Stimulated activated CD4-positive, alpha-beta T cell treated with anti-CD3 and anti-CD28 coated beads, Interleukin-4, amount 100 ng/mL, for 1 hour (primary cell): ENCODE measurements around the gene VWA1.
A peak's percentile ranks its signal among the peaks of the same experiment; 100 is the strongest.
"Not testable (repeated sequence)": the region's sequence is repeated elsewhere in the genome, so short reads cannot be mapped to it uniquely, and the experiment has no call there.

ENCODE experiments used
- DNase-seq: peaks from one replicate; pipeline ENCODE4 v3.0.0-alpha.2; 2020

Gene VWA1

DNA sequence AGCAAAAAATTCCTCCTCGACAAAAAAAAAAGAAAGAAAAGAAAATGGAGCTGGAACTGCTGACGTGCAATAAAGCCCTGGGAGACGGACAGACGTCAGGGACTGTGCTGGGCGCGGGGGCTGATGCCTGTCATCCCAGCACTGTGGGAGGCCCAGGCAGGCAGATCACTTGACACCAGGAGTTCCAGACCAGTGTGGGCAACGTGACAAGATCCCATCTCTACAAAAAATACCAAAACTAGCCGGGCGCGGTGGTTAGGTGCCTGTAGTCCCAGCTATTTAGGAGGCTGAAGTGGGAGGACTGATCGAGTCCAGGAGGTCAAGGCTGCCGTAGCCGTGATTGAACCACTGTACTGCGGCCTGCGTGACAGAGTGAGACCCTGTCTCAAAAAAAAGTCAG is 10.8 kb upstream of the VWA1 start:
- no peak for DNase-seq

DNA sequence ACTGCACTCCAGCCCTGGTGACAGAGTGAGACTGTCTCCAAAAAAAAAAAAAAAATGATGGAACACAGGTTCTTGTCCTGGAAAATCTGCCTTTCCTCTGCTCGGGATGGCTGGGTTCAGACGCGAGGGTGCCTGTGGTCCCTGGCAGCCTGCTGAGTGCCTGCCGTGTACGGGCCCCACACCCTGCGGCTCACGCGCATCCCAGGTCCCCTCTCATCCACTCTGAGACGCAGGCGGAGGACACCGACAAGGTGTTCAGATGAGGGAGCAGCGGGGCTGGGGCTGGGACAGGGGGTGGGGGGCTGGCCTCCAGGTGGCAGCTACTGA is 10.1 kb upstream of the VWA1 start:
- no peak for DNase-seq

DNA sequence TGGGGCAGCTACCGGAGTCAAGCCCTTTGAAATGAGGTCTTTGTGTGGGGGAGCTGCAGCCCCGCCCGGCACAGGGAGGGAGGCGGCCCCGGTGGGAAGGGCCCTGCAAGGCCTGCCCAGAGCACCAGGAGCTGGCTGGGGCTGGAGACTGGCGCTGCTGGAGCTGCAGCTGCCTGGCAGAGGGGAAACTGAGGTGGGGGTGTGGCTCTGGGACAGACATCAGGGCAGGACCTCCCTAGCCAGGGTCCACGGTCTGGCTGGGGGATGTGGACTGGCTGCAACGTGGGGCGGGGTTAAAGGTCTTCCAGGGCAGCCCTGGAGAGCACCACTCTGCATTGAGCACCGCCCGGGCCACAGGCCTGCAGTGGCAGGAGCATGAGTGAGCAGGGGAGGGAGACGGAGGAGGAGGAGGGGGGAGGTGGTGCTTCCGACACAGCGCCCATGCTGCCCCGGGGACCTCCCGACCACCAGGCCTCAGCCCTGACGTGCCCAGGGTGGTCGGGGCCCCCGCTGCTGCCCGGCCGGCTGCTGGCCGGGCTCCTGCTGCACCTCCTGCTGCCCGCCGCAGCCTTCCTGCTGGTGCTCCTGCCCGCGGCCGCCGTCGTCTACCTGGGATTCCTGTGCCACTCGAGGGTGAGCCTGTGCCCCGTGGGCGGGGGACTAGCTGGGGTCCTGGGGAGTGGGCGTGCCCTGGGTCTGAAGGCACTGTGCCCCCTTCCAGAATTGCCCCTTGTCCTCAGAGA is 9.6 kb upstream of the VWA1 start:
- no peak for DNase-seq

DNA sequence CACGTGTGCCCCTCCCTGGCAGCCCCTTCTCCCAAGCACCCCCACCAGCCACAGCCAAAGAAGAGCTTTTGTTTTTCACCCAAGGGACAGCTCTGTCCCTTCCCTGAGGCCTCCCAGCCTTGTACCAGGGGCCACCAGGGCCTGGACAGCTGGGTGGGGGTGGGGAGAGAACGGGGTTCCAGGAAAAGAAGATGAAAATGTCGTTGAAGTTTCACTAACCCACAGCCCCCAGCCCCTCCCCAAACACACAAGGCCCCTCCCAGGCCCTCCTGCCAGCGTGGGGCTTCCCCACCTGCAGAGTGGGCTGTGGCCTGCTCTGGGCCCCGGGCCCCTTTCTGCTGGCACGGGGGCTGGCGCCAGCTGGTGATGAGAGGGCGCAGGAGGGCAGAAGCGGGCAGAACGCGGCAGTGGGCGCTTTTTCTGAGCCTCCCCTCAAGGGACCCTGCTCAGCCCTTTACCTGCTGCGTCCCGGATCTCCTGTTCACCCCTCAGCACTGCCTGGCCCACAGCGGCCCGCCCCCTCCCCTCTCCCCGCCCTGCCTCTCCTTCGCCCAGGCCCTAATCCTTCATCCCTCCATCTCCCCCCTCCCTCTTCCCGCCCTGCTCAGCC is 8.9 kb upstream of the VWA1 start:
- DNase-seq, result no peak

DNA sequence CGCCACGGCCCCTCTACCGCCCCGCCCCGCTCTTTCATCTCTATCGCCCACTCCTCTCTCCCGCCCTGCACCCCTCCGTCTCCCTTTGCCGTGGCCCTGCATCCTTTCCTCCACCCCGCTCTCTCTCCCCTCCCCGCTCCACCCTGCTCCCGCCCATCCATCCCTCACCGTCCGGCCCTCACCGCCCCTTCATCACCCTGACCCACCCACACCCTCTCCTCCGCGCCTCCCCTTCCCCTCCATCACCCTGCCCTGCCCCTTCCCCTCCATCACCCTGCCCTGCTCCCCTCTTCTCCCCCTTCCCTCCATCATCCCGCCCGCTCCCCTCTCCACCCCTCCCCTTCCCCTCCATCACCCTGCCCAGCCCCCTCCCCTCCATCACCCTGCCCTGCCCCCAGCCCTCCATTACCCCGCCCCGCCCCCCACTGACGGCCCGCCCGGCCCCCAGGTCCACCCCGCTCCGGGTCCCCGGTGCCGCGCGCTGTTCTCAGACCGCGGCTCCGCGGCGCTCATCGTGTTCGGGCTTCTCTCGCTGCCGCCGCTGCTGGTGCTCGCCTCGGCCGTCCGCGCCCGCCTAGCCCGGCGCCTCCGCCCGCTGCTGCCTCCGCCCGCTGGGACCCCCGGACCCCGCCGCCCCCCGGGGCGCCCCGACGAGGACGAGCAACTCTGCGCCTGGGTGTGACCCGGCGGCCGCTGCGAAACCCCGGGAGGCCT is 8.2 kb upstream of the VWA1 start:
- no peak for DNase-seq

DNA sequence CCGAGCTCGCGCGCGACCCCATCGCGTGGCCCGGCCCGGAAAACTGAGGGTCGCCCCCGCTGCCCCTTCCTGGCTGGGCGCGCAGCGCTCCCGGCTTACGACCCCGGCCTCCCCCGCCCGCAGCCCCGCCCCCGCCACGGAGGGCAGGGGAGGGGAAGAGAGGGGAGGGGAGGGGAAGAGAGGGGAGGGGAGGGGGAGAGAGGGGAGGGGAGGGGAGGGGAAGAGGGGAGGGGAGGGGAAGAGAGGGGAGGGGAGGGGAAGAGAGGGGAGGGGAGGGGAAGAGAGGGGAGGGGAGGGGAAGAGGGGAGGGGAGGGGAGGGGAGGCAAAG is 7.7 kb upstream of the VWA1 start:
- no peak for DNase-seq

DNA sequence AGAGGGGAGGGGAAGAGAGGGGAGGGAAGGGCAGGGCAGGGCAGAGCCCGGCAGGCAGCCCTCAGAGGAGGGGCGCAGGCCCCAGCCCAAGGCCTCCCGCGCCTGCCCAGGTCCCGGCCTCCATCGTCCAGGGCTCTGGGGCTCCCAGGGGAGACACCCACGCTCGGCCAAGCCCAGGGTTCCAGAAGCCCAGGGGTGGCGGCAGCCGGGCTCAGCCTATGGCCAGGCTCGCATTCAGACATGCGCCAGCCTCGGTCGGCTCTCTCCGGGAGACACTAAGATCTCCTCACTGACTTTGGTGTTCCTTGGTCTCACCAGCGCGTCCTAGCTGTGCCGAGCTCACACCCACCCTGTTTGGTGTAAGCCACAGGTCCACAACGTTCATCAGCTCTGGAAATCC is 7.3 kb upstream of the VWA1 start:
- DNase-seq, result no peak

DNA sequence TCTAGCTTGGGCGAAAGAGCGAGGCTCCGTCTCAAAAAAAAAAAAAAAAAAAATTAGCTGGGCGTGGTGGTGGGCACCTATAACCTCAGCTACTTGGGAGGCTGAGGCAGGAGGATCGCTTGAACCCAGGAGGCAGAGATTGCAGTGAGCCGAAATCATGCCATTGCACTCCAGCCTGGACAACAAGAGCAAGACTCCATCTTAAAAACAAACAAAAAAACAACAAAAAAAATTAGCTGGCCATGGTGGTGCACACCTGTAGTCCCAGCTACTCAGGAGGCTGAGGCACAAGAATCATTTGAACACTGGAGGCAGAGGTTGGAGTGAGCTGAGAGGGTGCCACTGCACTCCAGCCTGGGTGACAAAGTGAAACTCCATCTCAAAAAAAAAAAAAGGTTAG is 6.5 kb upstream of the VWA1 start:
- DNase-seq, result not testable (repeated sequence)

DNA sequence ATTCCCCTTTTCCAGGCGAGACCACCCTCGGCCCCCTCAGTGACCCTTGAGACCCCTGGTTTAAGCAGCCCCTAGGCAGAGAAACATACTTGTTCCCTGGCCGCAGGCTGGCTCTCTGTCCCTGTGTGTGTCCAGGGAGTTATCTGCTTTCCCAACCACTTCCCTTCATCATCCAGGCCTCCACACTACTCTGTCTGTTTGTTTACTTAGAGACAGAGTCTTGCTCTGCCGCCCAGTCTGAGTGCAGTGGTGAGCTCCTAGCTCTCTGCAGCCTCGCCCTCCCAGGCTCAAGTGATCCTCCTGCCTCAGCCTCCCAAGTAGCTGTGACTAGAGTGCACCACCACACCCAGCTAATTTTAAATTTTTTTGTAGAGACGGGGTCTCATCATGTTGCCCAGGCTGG is 5.8 kb upstream of the VWA1 start:
- no peak for DNase-seq

DNA sequence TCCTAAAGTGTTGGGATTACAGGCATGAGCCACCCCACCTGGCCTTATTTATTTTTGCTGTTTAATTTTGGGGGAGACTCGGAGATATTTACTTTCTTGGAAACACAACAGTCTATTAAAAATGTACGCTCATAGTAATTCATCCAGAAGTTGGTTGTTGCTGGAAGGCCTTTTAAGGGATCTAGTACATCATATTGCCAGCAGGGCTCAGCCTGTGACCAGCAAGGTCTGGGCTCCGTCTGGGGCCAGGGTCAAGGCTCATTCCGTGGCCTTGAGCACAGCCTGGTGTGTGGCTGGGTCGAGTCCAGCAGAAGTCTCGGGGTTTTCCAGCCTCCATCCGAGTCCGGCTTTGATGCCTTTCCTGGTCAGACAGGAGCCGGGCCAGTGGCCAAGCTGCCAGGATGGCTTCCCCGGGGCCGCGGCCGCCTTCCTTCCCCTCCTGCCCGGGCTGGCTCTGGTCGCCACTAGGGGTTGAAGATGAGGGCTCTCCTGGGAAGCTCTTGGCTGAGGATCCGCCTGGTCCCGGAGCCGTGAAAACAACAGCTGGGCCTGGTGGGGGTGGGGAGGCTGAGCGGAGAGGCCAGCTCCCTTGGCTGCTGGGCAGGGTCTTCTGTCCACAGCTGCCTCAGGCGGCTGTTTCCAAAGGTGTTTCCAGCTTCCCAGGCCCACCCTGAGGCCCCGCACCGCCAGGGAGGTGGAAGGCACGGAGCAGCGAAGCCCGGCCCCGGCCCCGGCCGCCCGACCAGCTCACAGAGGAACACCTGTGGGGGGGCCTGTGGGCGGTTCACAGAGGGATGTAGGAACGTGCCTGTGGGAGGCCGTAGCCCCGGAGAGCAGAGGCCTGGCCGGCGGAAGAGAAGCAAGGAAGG is 5.1 kb upstream of the VWA1 start:
- DNase-seq, result no peak

DNA sequence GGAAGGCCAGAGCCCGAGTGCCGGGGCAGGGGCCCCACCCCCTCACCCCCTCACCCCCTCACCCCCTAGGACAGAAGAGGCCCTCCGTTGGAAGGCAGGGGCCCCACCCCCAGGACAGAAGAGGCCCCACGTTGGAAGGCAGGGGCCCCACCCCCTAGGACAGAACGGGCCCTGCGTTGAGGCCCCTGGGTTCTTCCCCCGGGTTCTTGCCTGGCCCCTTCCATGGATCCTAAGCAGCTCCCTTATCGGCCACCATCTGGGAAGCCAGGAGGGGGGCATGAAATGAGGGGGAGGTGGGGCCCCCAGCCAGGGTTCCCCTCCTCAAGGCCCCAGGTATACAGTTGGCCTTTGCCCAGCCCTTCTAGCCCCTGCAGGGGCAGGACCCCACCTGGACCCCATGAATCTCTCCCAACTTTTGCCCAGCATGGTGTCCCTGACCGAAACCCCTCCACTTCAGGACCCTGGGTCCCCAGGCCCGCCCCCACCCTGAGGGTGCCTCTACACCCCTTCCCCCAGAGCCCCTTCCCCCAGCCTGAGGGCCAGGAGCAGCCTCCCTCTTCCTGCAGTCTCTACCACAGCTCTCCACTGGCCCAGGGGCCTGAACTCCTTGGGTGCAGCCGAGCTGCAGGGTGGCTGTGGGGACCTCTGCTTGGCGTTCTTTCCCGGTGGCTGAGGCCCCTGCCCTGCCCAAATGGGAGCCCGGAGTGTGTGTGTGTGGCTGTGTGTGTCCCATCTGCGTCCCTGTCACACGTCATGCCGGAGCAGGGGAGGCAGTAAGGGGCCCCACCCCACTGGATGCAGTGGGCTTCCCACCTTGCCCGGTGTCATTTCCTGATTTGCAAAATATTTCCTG is 4.3 kb upstream of the VWA1 start:
- no peak for DNase-seq

DNA sequence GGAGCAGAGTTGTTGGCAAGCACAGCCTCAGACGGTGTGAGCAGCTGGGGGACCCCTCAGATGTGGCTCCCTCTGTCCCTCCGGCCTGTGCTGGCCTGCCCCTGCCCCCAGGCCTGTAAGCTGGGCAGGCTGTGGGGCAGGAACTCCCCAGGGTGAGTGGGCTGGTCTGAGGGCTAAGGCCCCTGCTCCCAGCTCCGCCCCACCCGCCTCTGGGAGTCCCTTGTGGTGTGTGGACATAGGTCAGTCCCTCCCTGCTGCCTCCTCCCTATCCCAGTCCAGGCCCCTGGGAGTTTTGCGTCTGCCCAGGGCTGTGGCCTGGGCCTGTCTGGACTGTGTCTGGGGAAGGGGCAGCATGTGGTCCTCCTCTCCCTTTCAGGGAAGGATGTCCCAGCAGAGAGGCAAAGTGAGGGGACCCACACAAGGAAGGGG is 3.6 kb upstream of the VWA1 start:
- no peak for DNase-seq

DNA sequence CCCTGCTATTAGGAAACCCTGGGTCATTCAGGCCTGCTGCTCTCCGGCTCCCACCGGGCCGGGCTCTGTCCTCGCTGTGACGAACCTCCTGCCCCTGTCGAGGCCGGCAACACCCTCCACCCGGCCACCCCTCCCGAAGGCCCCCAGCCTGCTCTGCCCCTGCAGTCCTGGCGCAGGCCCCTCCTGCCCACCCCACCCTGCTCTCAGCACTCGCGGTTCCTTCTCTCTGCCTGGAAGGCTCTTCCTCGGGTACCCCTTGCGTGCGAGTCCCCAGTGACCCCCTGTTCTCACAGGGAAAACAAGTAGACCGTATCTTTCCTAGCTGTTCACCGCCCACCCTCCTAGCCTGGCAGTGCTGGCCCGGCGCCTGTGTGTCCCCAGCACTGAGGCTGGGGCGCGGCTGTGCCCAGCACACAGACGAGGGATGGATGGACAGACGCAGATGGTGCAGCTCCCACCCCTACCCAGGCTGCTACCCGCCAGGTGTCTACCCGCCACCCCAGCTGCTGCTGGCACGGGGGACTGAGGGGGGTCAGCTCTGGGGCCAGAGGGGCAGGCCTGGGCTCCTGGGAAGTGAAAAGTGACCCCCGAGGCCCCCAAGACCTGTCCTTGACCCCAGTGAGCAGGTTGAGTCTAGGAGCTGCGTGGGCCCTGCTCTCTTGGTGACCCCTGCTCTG is 3.1 kb upstream of the VWA1 start:
- DNase-seq, result no peak

DNA sequence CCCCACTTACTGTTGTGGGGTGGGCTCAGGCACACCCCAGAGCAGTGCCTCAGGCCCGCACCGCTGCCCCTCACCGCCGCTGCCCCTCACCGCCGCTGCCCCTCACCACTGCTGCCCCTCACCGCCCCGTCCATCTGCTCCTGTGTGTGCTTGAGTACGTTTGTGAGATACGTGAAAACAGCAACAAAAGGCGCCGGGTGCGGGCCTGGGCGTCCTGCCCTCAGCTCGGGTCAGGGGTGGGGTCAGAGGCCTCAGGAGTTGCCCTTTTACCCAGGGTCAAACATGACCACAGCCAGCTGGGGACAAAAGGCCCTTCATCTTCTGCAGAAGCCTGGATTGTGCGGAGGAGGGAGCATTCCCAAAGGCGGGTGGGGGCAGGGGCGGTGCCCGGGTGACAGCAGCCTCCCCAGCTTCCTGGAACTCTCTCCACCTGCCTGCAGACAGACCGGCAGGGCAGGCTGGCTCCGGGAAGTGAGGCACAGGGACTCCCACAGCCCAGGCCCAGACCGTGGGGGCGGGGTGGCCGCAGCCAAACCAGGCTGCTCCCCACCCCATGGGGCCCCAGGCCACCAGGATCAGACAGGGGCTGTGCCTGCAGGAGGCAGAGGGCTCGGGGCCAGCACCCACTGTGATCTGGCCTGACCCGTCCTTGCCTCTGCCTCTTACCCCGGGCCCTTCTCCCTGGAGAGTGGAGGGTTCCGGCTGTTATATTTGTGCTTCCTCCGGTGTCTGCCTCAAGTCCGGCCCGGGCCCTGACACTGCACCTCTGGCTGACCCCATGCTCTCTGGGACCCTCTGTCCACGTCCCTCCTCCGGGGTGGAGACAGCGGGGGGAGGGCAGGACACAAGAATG is 2.3 kb upstream of the VWA1 start:
- DNase-seq, result no peak

DNA sequence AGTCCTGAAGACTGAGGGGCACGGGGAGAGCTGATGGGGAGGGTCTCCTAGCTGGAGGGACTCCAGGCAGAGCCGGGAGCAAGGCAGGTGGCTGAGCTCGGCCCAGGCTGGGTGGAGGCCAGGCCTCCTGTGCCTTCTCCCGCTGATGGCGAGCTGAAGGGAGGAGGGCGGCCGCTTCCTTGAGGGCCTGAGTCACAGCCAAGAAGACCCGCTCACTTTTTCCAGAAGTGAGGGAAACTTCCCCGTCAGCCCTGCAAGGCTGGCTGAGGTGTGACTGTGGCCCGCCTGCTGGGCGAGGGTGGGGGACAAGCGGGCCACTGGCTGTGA is 1.7 kb upstream of the VWA1 start:
- DNase-seq, result peak; percentile 52

DNA sequence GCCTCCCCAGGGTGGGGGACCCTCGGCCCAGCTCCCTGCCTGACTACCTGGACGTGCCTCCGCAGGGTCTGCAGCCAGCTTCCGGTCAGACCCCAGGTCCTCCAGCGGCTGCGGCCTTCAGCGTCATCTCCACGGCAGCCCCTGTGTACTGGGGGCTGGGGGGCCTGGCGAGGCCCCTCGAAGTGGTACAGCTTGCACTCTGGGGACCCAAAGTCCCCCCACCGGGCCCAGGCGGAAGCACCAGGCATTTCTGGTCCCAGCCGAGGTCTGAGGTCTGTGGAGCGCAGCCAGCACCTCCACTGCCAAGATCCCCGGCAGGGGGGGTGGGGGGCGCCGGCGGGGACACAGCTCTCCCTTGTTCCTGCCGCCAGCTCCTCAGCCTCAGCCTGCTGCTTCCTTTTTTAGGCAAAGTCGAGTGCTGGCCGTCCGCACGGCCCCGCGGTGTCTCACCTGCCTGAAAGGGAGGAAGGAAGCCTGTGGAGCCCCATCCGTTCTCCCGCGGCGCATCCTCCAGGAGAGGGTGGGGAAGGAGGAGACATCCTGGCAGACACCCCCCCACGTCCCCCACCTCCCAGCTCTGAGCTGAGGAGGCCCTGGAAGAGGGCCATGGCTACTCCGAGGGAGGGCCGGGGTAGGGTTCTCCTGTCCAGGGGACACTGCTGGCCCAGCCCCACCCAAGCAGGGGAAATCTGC is 1.2 kb upstream of the VWA1 start:
- DNase-seq, result no peak

DNA sequence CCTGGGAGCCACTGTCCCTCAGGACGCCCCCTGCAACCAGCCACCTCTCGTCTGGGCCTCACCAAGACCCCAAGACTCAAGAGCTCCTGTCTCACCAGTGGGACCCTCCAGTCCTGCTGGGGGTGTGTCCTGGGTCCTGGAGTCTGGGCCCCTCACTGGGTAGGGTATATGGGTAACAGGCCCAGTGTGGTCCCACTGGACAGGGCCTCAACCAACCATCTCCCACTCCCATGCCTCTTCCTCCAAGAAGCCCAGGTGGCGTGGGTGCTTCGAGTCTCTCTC is 725 bp upstream of the VWA1 start:
- DNase-seq, result no peak

DNA sequence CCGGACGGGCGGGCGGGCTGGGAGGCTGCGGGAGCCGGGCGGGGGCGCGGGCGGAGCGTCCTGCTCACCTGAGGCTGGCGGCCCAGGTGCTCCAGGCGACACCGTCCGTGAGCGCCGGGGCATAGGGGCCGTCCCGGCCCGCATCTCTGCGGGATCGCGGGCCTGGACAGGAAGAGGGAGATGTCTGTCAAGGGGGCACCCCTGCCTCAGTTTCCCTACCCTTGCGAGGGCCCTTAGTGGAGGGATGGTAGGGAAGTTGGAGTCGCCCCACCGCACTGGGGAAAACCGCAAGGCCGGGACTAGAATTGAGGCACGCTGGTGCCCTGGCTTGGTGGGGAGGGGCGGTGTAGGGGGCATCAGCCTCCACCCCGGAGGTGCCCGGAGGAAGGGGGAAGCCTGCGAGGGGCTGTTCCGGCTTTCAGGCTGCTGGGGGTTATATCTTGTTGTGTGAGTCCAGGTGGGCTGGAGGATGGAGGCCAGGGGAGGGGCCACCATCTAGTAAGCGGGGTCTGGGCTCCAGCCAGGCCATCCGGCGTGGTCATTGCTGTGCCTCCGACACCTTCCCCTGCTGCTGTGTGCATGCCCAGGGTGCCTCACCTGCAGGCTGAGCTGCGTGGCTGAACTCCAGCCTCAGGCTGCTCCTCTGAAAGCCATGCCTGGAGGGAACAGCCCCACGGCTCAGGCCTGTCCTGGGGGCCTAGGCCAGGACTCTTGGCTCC is 580 bp downstream of the VWA1 start:
- no peak for DNase-seq

DNA sequence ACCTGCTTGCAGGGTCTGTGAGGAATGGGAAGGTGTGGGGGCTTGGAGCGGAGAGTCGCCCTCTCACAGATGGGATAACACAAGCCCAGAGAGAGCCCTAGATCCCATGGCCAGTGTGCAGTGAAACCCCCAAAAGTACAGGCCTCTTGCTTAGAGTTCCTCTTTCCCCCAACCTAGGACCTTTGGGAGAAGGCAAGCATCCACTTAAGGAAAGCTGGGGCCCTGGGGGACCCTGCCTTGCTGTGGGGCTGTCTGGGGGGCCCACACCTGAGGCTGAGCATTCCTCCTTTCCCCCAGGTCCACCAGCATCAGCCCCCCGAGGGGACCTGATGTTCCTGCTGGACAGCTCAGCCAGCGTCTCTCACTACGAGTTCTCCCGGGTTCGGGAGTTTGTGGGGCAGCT is 1.1 kb downstream of the VWA1 start:
- DNase-seq, result no peak
